MM.1S (cell line): ENCODE data around the gene ABCC11.

Experiments used
- DNase-seq: peaks from one replicate; pipeline ENCODE4 v3.0.0-alpha.2; 2015
- H2AFZ ChIP-seq: fragments of 300-600 bp; sonication (generic); 2 replicates; pipeline ENCODE4 v1.6.0; 2016; ENCODE audit warnings: antibody characterized with exemption, low read length
- H3F3A ChIP-seq: fragments of 300-600 bp; sonication (generic); 2 replicates; pipeline ENCODE4 v1.6.1; 2016; ENCODE audit warnings: mild to moderate bottlenecking, antibody characterized with exemption, low read length, moderate library complexity, mixed read lengths; ENCODE audit not compliant: insufficient read depth
- H3K27ac ChIP-seq: fragments of 300-600 bp; sonication (generic); 2 replicates; pipeline ENCODE4 v1.5.1; 2016; ENCODE audit warnings: mild to moderate bottlenecking, low read length
- H3K27me3 ChIP-seq: fragments of 300-600 bp; sonication (generic); replicated peaks from 2 replicates; pipeline ENCODE4 v1.6.0; 2016; ENCODE audit warnings: low read length; ENCODE audit not compliant: insufficient read depth
- H3K36me3 ChIP-seq: fragments of 300-600 bp; sonication (generic); replicated peaks from 2 replicates; pipeline ENCODE4 v1.6.1; 2016; ENCODE audit warnings: mild to moderate bottlenecking, low read length, mixed read lengths; ENCODE audit not compliant: insufficient read depth
- H3K4me1 ChIP-seq: fragments of 300-600 bp; sonication (generic); 2 replicates; pipeline ENCODE4 v1.6.1; 2016; ENCODE audit warnings: low read length, mixed read lengths
- H3K4me2 ChIP-seq: fragments of 300-600 bp; sonication (generic); 2 replicates; pipeline ENCODE4 v1.6.0; 2016; ENCODE audit warnings: low read depth, low read length
- H3K4me3 ChIP-seq: fragments of 300-600 bp; sonication (generic); 2 replicates; pipeline ENCODE4 v1.5.1; 2016; ENCODE audit warnings: low read length, mixed read lengths
- H3K79me2 ChIP-seq: fragments of 300-600 bp; sonication (generic); 2 replicates; pipeline ENCODE4 v1.6.1; 2016; ENCODE audit warnings: mixed run types, low read length, mixed read lengths
- H3K9ac ChIP-seq: fragments of 300-600 bp; sonication (generic); 2 replicates; pipeline ENCODE4 v1.6.1; 2016; ENCODE audit warnings: low read length, mixed read lengths
- H3K9me2 ChIP-seq: fragments of 300-600 bp; sonication (generic); replicated peaks from 2 replicates; pipeline ENCODE4 v1.6.1; 2016; ENCODE audit warnings: mild to moderate bottlenecking, low read length, mixed read lengths; ENCODE audit not compliant: insufficient read depth
- H3K9me3 ChIP-seq: fragments of 300-600 bp; sonication (generic); replicated peaks from 2 replicates; pipeline ENCODE4 v1.6.1; 2016; ENCODE audit warnings: mild to moderate bottlenecking, low read length, mixed read lengths; ENCODE audit not compliant: insufficient read depth
- H4K20me1 ChIP-seq: fragments of 300-600 bp; sonication (generic); 2 replicates; pipeline ENCODE4 v1.6.1; 2016; ENCODE audit warnings: mild to moderate bottlenecking, low read length, moderate library complexity, mixed read lengths; ENCODE audit not compliant: insufficient read depth
- CTCF ChIP-seq: fragments of 300-600 bp; sonication (generic); IDR thresholded peaks from 2 replicates; pipeline ENCODE4 v1.5.1; 2016; ENCODE audit warnings: antibody characterized with exemption, low read length, mixed read lengths
- EZH2 ChIP-seq: fragments of 300-600 bp; sonication (generic); optimal IDR thresholded peaks from 2 replicates; pipeline ENCODE3; 2017; ENCODE audit warnings: low read depth, mild to moderate bottlenecking, antibody characterized with exemption, low read length, mixed read lengths
- EZH2phosphoT487 ChIP-seq: fragments of 300-600 bp; sonication (generic); IDR thresholded peaks from 2 replicates; pipeline ENCODE4 v1.6.1; 2018; ENCODE audit warnings: antibody characterized with exemption, low read length

The ABCC11 gene

GRCh38 chr16:48231727-48232492, 15.4 kb downstream of the ABCC11 start:
- Histone ChIP-seq H3K4me2 (peak overlapping the region; percentile 54), H3K4me1 (no peaks in the 10 kb centered on the region), H3K27ac (no peak overlapping the region), H3K36me3 (no peaks in the 10 kb centered on the region), H3K9me3 (no peaks in the 10 kb centered on the region), H3K79me2 (no peaks in the 10 kb centered on the region), H3K27me3 (no peaks in the 10 kb centered on the region), H3K9me2 (no peaks in the 10 kb centered on the region), H4K20me1 (no peaks in the 10 kb centered on the region), H3K9ac (peak overlapping the region; percentile 16; the same call in 1 of the 2 replicates), H3K4me3 (peak overlapping the region; percentile 6; the same call in 1 of the 2 replicates), H3F3A (no peaks in the 10 kb centered on the region), H2AFZ (peak overlapping the region; percentile 73)
- peak; percentile 42 for DNase-seq
- no peak for TF ChIP-seq EZH2
- no peak for TF ChIP-seq EZH2phosphoT487
- TF ChIP-seq CTCF: peak; percentile 40

GRCh38 chr16:48225456-48225855, 21.9 kb downstream of the ABCC11 start:
- H3K27ac ChIP-seq: no peak overlapping the region
- no peak overlapping the region for H3K9ac ChIP-seq
- H3K36me3 ChIP-seq: no peaks in the 10 kb centered on the region
- no peaks in the 10 kb centered on the region for H3K79me2 ChIP-seq
- H3K4me1 ChIP-seq: no peaks in the 10 kb centered on the region
- TF ChIP-seq EZH2phosphoT487 (no peak), CTCF (no peak), EZH2 (no peak)
- H3K9me2 ChIP-seq: no peaks in the 10 kb centered on the region
- H3K4me2 ChIP-seq: no peak overlapping the region
- H3K27me3 ChIP-seq: no peaks in the 10 kb centered on the region
- no peaks in the 10 kb centered on the region for H3K9me3 ChIP-seq
- no peak overlapping the region for H2AFZ ChIP-seq
- H3K4me3 ChIP-seq: no peak overlapping the region
- DNase-seq: no peak
- H4K20me1 ChIP-seq: no peaks in the 10 kb centered on the region
- H3F3A ChIP-seq: no peaks in the 10 kb centered on the region

- no peaks in the 10 kb centered on the region for H3K27me3 ChIP-seq
- no peaks in the 10 kb centered on the region for H3K79me2 ChIP-seq
- no peaks in the 10 kb centered on the region for H4K20me1 ChIP-seq
- TF ChIP-seq EZH2 (no peak), CTCF (no peak), EZH2phosphoT487 (no peak)
- H3K4me2 ChIP-seq: no peak overlapping the region
- H2AFZ ChIP-seq: no peak overlapping the region
- H3K9me2 ChIP-seq: no peaks in the 10 kb centered on the region
- H3K4me3 ChIP-seq: no peak overlapping the region
- no peak overlapping the region for H3K27ac ChIP-seq
- no peaks in the 10 kb centered on the region for H3K4me1 ChIP-seq
- H3K9ac ChIP-seq: no peak overlapping the region
- no peaks in the 10 kb centered on the region for H3F3A ChIP-seq
- no peak for DNase-seq
- H3K36me3 ChIP-seq: no peaks in the 10 kb centered on the region
- H3K9me3 ChIP-seq: no peaks in the 10 kb centered on the region
These were observed 23.8 kb downstream of the ABCC11 start for GRCh38 chr16:48223490-48223889.
